ENCODE measurements around the gene CORO2B. TPM values are rescaled to one million over a fixed set of nuclear protein-coding genes. Genes with fewer than 3 reads are reported as not detected.

CORO2B gene
- total and polyA plus RNA-seq, 2 experiments from 2014 or later = 2.9 to 3.0 TPM

DNA sequence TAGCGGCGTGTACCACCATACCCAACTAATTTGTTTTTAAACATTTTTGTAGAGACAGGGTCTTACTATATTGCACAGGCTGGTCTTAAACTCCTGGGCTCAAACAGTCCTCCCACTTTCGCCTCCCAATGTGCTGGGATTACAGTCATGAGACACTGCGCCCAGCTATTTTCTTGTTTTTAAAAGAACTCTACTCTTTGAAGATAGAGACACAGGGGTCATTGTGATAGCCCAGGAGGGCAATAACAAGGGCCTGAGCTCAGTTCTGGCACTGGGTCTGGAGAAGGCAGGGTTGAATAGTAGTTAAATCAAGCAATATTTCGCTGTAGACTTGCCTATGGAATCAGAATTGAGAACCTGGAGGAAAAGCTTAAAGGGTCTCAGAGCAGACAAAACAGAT, 143.1 kb downstream of the CORO2B start:
- H3K4me1 ChIP-seq (ENCODE audit: low read depth) = peaks cover 9% of the 10 kb centered on the region
- H3K9me3 ChIP-seq (ENCODE audit: low read depth) = no peaks in the 10 kb centered on the region
- no peak overlapping the region for H3K27ac ChIP-seq
- TF ChIP-seq, protein P1, sequence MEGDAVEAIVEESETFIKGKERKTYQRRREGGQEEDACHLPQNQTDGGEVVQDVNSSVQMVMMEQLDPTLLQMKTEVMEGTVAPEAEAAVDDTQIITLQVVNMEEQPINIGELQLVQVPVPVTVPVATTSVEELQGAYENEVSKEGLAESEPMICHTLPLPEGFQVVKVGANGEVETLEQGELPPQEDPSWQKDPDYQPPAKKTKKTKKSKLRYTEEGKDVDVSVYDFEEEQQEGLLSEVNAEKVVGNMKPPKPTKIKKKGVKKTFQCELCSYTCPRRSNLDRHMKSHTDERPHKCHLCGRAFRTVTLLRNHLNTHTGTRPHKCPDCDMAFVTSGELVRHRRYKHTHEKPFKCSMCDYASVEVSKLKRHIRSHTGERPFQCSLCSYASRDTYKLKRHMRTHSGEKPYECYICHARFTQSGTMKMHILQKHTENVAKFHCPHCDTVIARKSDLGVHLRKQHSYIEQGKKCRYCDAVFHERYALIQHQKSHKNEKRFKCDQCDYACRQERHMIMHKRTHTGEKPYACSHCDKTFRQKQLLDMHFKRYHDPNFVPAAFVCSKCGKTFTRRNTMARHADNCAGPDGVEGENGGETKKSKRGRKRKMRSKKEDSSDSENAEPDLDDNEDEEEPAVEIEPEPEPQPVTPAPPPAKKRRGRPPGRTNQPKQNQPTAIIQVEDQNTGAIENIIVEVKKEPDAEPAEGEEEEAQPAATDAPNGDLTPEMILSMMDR (IDR thresholded peaks at IDR 0.05; ENCODE audit: low read depth, low read length) = no peak
- no peaks in the 10 kb centered on the region for H3K36me3 ChIP-seq
- no peaks in the 10 kb centered on the region for H3K27me3 ChIP-seq
- no peak for DNase-seq (ENCODE audit: low read depth in 1 of 2, low spot score in 1 of 2)
- H3K4me3 ChIP-seq = no peak overlapping the region

DNA sequence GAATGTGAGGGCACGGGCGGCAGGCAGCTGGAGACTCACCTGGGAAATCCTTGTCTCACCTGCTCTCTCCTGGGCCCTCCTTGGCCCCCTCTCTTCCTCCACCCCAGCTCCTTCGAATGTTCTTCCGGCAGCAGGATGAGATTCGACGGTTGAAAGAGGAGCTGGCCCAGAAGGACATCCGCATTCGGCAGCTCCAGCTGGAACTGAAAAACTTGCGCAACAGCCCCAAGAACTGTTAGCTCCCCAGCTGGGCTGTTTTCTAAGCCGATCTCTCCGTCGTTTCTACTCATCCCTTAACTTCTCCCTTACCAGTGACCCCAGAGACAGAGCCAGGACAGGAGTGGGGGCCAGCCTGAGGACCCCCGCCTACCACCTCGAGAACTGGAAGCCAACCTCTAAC, 146.9 kb downstream of the CORO2B start:
- no peaks in the 10 kb centered on the region for H3K27me3 ChIP-seq
- no peaks in the 10 kb centered on the region for H3K36me3 ChIP-seq
- TF ChIP-seq, protein P1 (IDR thresholded peaks at IDR 0.05; ENCODE audit: low read depth, low read length) = no peak
- H3K4me3 ChIP-seq = no peak overlapping the region
- peaks cover 24% of the 10 kb centered on the region for H3K4me1 ChIP-seq (ENCODE audit: low read depth)
- H3K27ac ChIP-seq = no peak overlapping the region
- H3K9me3 ChIP-seq (ENCODE audit: low read depth) = no peaks in the 10 kb centered on the region
- DNase-seq (ENCODE audit: low read depth in 1 of 2, low spot score in 1 of 2) = peak in 1 of 2 donors; percentile 79

DNA sequence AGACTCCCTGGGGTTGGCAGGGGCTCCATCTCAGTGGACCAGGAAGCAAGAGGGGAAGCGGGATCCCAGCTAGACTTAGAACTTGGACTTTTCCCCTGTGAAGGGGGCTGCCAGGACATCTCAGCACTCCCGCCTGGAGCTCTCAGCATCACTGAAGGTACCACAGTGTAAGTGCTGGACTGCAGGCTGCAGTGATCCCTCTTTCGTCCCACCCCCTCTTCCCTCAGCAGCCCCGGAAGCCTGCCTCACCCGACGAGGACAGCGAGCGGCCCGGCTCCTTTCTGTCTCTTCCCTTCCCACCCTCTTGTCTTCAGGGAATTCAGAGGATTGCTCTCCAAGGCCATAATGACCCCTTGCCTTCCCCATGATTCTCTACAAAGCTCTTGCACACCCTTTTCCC, 147.5 kb downstream of the CORO2B start:
- Histone ChIP-seq H3K4me1 (ENCODE audit: low read depth) (peaks cover 29% of the 10 kb centered on the region), H3K36me3 (no peaks in the 10 kb centered on the region), H3K27me3 (no peaks in the 10 kb centered on the region), H3K27ac (no peak overlapping the region), H3K9me3 (ENCODE audit: low read depth) (no peaks in the 10 kb centered on the region), H3K4me3 (no peak overlapping the region)
- no peak for DNase-seq (ENCODE audit: low read depth in 1 of 2, low spot score in 1 of 2)
- TF ChIP-seq, protein P1 (IDR thresholded peaks at IDR 0.05; ENCODE audit: low read depth, low read length) = no peak

DNA sequence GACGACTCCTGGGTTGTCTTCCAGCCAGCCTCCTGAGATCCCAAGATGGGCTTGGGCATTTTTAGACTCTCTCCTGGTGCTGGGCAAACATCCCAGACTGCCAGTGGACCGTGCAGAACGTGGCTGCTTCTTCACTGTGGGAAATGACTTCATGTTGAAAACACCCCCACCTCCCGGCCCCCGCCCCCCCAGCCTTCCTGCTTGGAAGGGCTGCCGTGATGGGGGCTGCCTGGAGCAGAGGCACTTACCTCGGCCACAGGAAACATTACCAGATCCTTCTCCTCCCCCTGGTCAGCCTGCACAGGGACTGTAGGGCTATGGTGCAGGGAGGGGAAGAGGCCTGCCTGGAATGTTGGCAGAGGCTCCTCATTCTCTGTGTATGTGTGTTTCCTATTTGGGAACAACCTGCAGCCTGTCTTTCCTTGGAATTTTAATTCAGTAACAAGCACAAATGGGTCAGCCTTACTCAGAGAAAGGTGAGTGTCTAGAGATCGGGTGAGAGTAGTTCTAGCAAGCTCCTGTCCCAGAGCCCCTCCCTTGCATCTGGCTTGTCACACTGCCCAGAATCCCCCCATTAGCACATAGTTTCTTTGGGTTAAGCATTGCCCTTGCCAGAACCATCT, 151.1 kb downstream of the CORO2B start:
- H3K36me3 ChIP-seq = no peaks in the 10 kb centered on the region
- peaks cover 32% of the 10 kb centered on the region for H3K4me1 ChIP-seq (ENCODE audit: low read depth)
- H3K27ac ChIP-seq = no peak overlapping the region
- TF ChIP-seq, protein P1 (IDR thresholded peaks at IDR 0.05; ENCODE audit: low read depth, low read length) = no peak
- H3K27me3 ChIP-seq = no peaks in the 10 kb centered on the region
- no peak overlapping the region for H3K4me3 ChIP-seq
- DNase-seq (ENCODE audit: low read depth in 1 of 2, low spot score in 1 of 2) = peak in 1 of 2 donors; percentile 16
- no peaks in the 10 kb centered on the region for H3K9me3 ChIP-seq (ENCODE audit: low read depth)

DNA sequence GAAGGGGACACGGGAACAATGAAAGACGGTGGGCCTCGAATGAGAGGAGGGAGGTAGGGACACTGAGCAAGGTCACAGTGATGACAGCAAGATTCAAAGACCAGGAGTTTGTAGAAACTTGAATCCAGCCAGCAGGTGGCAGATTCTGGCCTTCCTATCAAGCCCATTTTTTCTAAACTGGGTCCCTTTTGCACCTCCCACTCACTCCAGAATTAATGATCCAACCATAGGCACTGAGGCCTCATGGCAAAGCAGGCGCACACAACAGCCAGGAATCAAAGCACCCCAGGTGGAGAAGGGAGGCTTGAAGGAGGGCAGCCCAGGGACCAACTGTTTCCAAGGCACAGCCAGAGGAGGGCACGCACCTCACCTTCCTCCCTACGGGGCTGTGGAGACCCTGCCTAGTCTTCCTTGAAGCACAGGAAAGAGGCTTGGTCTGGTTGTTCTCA, 151.7 kb downstream of the CORO2B start:
- Histone ChIP-seq H3K27ac (peak overlapping the region; percentile 10), H3K4me3 (no peak overlapping the region), H3K9me3 (ENCODE audit: low read depth) (no peaks in the 10 kb centered on the region), H3K36me3 (no peaks in the 10 kb centered on the region), H3K27me3 (no peaks in the 10 kb centered on the region), H3K4me1 (ENCODE audit: low read depth) (peaks cover 32% of the 10 kb centered on the region)
- TF ChIP-seq, protein P1 (IDR thresholded peaks at IDR 0.05; ENCODE audit: low read depth, low read length) = peak; percentile 56
- peak; percentile 72 to 75 for DNase-seq (ENCODE audit: low read depth in 1 of 2, low spot score in 1 of 2)

Data from cardiac muscle cell (in vitro differentiated cells and primary cell).